Measurements from ENCODE around the gene APP. TPM values are rescaled to one million over a fixed set of nuclear protein-coding genes. Genes with fewer than 3 reads are reported as not detected.
A peak's percentile ranks its signal among the peaks of the same experiment; 100 is the strongest.

The APP gene
- total and polyA plus RNA-seq, 2 of the 13 experiments (the other 11 are each of a cell fraction or from before 2014, with no cell fraction given): 70.6 to 262 TPM

GRCh38 chr21:26170471-26171257, at the start of gene APP (continued):
- TF ChIP-seq ZNF788 (CRISPR knock-in tag; IDR thresholded peaks at IDR 0.05; ENCODE audit: borderline replicate concordance) (peak; percentile 51; the same call in 1 of the 2 replicates), ZNF713 (CRISPR knock-in tag; IDR thresholded peaks at IDR 0.05) (0 out of 2 replicates have a peak, but pooled peaks have one; percentile 64), ZBTB40 (IDR thresholded peaks at IDR 0.05) (no peak), ZBTB40 (CRISPR knock-in tag; IDR thresholded peaks at IDR 0.05) (peak; percentile 58; the same call in 1 of the 2 replicates), ZMYM3 (CRISPR knock-in tag; IDR thresholded peaks at IDR 0.05) (no peak), HIC2 (CRISPR knock-in tag; IDR thresholded peaks at IDR 0.05; ENCODE audit: low read depth) (no peak), ZNF678 (CRISPR knock-in tag; IDR thresholded peaks at IDR 0.05) (no peak), ZNF777 (CRISPR knock-in tag; IDR thresholded peaks at IDR 0.05) (peak; percentile 96), ZNF781 (CRISPR knock-in tag; IDR thresholded peaks at IDR 0.05; ENCODE audit: borderline replicate concordance, not compliant biosample characterization) (no peak), ETS1 (CRISPR knock-in tag; IDR thresholded peaks at IDR 0.05) (no peak)

Measured in HepG2 (cell line).